Brain microvascular endothelial cell (primary cell): ENCODE data around the gene NATD1.

Experiments
- DNase-seq: peaks from one replicate; pipeline ENCODE4 v3.0.0-alpha.2; 2020
- H3K27ac ChIP-seq: fragments of 250-450 bp; sonication (Bioruptor Pico); 2 replicates; pipeline ENCODE4 v1.5.1; 2020; ENCODE audit warnings: mild to moderate bottlenecking, moderate library complexity
- H3K27me3 ChIP-seq: fragments of 250-450 bp; sonication (Bioruptor Pico); replicated peaks from 2 replicates; pipeline ENCODE4 v1.5.1; 2020; ENCODE audit warnings: mild to moderate bottlenecking
- H3K36me3 ChIP-seq: fragments of 250-450 bp; sonication (Bioruptor Pico); replicated peaks from 2 replicates; pipeline ENCODE4 v1.5.1; 2020; ENCODE audit warnings: mild to moderate bottlenecking
- H3K4me3 ChIP-seq: 2 replicates; pipeline ENCODE4 v1.5.1; 2011; ENCODE audit warnings: low read depth, mild to moderate bottlenecking, control low read depth, low read length, moderate library complexity
- CTCF ChIP-seq: IDR thresholded peaks from 2 replicates; pipeline ENCODE4 v1.5.1; 2011; ENCODE audit warnings: low read depth, mild to moderate bottlenecking, moderate library complexity, low read length, control low read depth, inconsistent platforms; ENCODE audit errors: missing control alignments
- in situ Hi-C: cut with HindIII; loops from 2 replicates; pipeline ENCODE4 v1.10.0; 2017; ENCODE audit warnings: low sequenced_read_pairs, low pct_ligation_motif_present

The NATD1 gene

GRCh38 chr17:21251337-21252010 lies 1.7 kb downstream of the NATD1 start:
- in situ Hi-C loops, result no loop called here
- H3K27ac ChIP-seq, result no peak overlapping the region

GRCh38 chr17:21250854-21251253 lies 2.4 kb downstream of the NATD1 start:
- no peaks in the 10 kb centered on the region for H3K27me3 ChIP-seq
- H3K27ac ChIP-seq, result no peak overlapping the region
- H3K36me3 ChIP-seq, result no peaks in the 10 kb centered on the region
- no peak for TF ChIP-seq CTCF
- in situ Hi-C loops, result no loop called here
- no peak for DNase-seq
- H3K4me3 ChIP-seq, result no peak overlapping the region

More at GRCh38 chr17:21251337-21252010, 1.7 kb downstream of the NATD1 start:
- no peak overlapping the region for H3K4me3 ChIP-seq
- no peak for TF ChIP-seq CTCF
- no peaks in the 10 kb centered on the region for H3K27me3 ChIP-seq
- DNase-seq, result no peak
- H3K36me3 ChIP-seq, result no peaks in the 10 kb centered on the region

- no peak for DNase-seq
- no peak overlapping the region for H3K27ac ChIP-seq
- no peaks in the 10 kb centered on the region for H3K27me3 ChIP-seq
- H3K4me3 ChIP-seq, result no peak overlapping the region
- TF ChIP-seq CTCF, result peak; percentile 15
- no peaks in the 10 kb centered on the region for H3K36me3 ChIP-seq
- in situ Hi-C loops, result no loop called here
Observed at GRCh38 chr17:21249920-21250703, 3.1 kb downstream of the NATD1 start.

- in situ Hi-C loops, result no loop called here
- no peak for TF ChIP-seq CTCF
- H3K27ac ChIP-seq, result no peak overlapping the region
- H3K36me3 ChIP-seq, result no peaks in the 10 kb centered on the region
- no peak overlapping the region for H3K4me3 ChIP-seq
- DNase-seq, result no peak
- H3K27me3 ChIP-seq, result no peaks in the 10 kb centered on the region
Observed at GRCh38 chr17:21249086-21249795, 4.0 kb downstream of the NATD1 start.

GRCh38 chr17:21248500-21248899 lies 4.7 kb downstream of the NATD1 start:
- Histone ChIP-seq H3K27me3 (no peaks in the 10 kb centered on the region), H3K4me3 (no peak overlapping the region)
- no peak for TF ChIP-seq CTCF

More at GRCh38 chr17:21248500-21248899, 4.7 kb downstream of the NATD1 start:
- no peak for DNase-seq
- no peak overlapping the region for H3K27ac ChIP-seq
- in situ Hi-C loops, result no loop called here
- H3K36me3 ChIP-seq, result no peaks in the 10 kb centered on the region
